WTC11 (cell line): ENCODE measurements around the gene INPP5K. TPM values are rescaled to one million over a fixed set of nuclear protein-coding genes. Genes with fewer than 3 reads are reported as not detected.

Source experiments
- ATAC-seq: fragments of 200-7000 bp; cut with Tn5 transposase; 2 replicates; pipeline ENCODE4 v1.10.0; 2021; ENCODE audit warnings: mild to moderate bottlenecking, moderate library complexity
- CTCF ChIA-PET: fragments of 300-600 bp; sonication (Branson Sonifier 250); formaldehyde crosslinking; loops from one replicate; lab custom pipeline; 2021; ENCODE audit warnings: antibody characterized with exemption; lab: Charles Lee
- POLR2A ChIA-PET: fragments of 350-600 bp; sonication (Branson Sonifier 250); formaldehyde crosslinking; loops from one replicate; lab custom pipeline; 2021; ENCODE audit warnings: antibody characterized with exemption; lab: Charles Lee
- DNase-seq: peaks from one replicate; pipeline ENCODE4 v3.0.0; 2021; ENCODE audit warnings: low spot score
- H3K27ac Mint-ChIP-seq: 2 replicates; pipeline ENCODE4 v1.8.0; 2021; ENCODE audit warnings: mixed read lengths
- H3K27me3 Mint-ChIP-seq: 2 replicates; pipeline ENCODE4 v1.8.0; 2021; ENCODE audit warnings: low read depth, mild to moderate bottlenecking, moderate library complexity, mixed read lengths
- H3K36me3 Mint-ChIP-seq: 2 replicates; pipeline ENCODE4 v1.8.0; 2021; ENCODE audit warnings: mixed read lengths
- H3K4me1 Mint-ChIP-seq: 2 replicates; pipeline ENCODE4 v1.8.0; 2022; ENCODE audit warnings: mixed read lengths
- H3K4me3 Mint-ChIP-seq: 2 replicates; pipeline ENCODE4 v1.8.0; 2021; ENCODE audit warnings: mild to moderate bottlenecking, moderate library complexity, mixed read lengths
- H3K9me3 Mint-ChIP-seq: 2 replicates; pipeline ENCODE4 v1.8.0; 2021; ENCODE audit warnings: mixed read lengths
- EMX1 ChIP-seq: fragments of 250-450 bp; sonication (Bioruptor Pico); IDR thresholded peaks from 2 replicates; pipeline ENCODE4 v1.8.0; 2021; ENCODE audit warnings: mild to moderate bottlenecking
- ESRRA ChIP-seq: sonication (generic); formaldehyde crosslinking; IDR thresholded peaks from 2 replicates; pipeline ENCODE4 v1.8.1; 2022; ENCODE audit warnings: mild to moderate bottlenecking, missing genetic modification reagents, borderline replicate concordance
- GRHL2 ChIP-seq: fragments of 250-450 bp; sonication (Bioruptor Pico); IDR thresholded peaks from 2 replicates; pipeline ENCODE4 v1.8.0; 2022; ENCODE audit warnings: mild to moderate bottlenecking, moderate library complexity; ENCODE audit not compliant: insufficient replicate concordance, severe bottlenecking
- GTF2I ChIP-seq: fragments of 250-450 bp; sonication (Bioruptor Pico); conservative IDR thresholded peaks from 2 replicates; pipeline ENCODE4 v1.4.0; 2021; ENCODE audit warnings: mild to moderate bottlenecking
- RELA ChIP-seq: sonication (generic); formaldehyde crosslinking; IDR thresholded peaks from 2 replicates; pipeline ENCODE4 v1.8.1; 2022; ENCODE audit warnings: missing genetic modification reagents, mild to moderate bottlenecking, borderline replicate concordance
- RORB ChIP-seq: fragments of 250-450 bp; sonication (Bioruptor Pico); IDR thresholded peaks from 2 replicates; pipeline ENCODE4 v1.9.0; 2021; ENCODE audit warnings: mild to moderate bottlenecking
- SP1 ChIP-seq: sonication (generic); formaldehyde crosslinking; conservative IDR thresholded peaks from 2 replicates; pipeline ENCODE4 v1.8.1; 2022; ENCODE audit warnings: missing genetic modification reagents
- ZNF138 ChIP-seq: sonication (generic); formaldehyde crosslinking; conservative IDR thresholded peaks from 2 replicates; pipeline ENCODE4 v1.8.1; 2022; ENCODE audit warnings: mild to moderate bottlenecking, moderate library complexity, missing genetic modification reagents
- ZNF232 ChIP-seq: sonication (generic); formaldehyde crosslinking; IDR thresholded peaks from 2 replicates; pipeline ENCODE4 v1.8.0; 2022; ENCODE audit warnings: mild to moderate bottlenecking, missing genetic modification reagents
- ZNF416 ChIP-seq: fragments of 250-450 bp; sonication (Bioruptor Pico); IDR thresholded peaks from 2 replicates; pipeline ENCODE4 v1.9.0; 2021; ENCODE audit warnings: mild to moderate bottlenecking, inconsistent platforms
- total RNA-seq: library from RNA; stranded (reverse); gene quantifications from 3 replicates; pipeline ENCODE4 v1.2.3, GENCODE V29; 2021
- TF ChIP-seq, protein P1 (sequence below): sonication (generic); formaldehyde crosslinking; IDR thresholded peaks from 2 replicates; pipeline ENCODE4 v1.8.1; 2023; ENCODE audit warnings: mild to moderate bottlenecking, missing genetic modification reagents, moderate library complexity
- TF ChIP-seq, protein P2 (sequence below): fragments of 250-450 bp; sonication (Bioruptor Pico); IDR thresholded peaks from 2 replicates; pipeline ENCODE4 v2.1.2; 2022; ENCODE audit warnings: mild to moderate bottlenecking, moderate library complexity
- TF ChIP-seq, protein P3 (sequence below): fragments of 200-600 bp; IDR thresholded peaks from 2 replicates; pipeline ENCODE4 v1.8.0; 2022; ENCODE audit warnings: antibody characterized with exemption
- TF ChIP-seq, protein P4 (sequence below): fragments of 250-450 bp; sonication (Bioruptor Pico); IDR thresholded peaks from 2 replicates; pipeline ENCODE4 v1.8.0; 2021; ENCODE audit warnings: mild to moderate bottlenecking
- TF ChIP-seq, protein P5 (sequence below): sonication (generic); formaldehyde crosslinking; IDR thresholded peaks from 2 replicates; pipeline ENCODE4 v1.8.1; 2023; ENCODE audit warnings: mild to moderate bottlenecking, missing genetic modification reagents
- TF ChIP-seq, protein P6 (sequence below): sonication (generic); formaldehyde crosslinking; IDR thresholded peaks from 2 replicates; pipeline ENCODE4 v1.8.0; 2022; ENCODE audit warnings: mild to moderate bottlenecking, missing genetic modification reagents
- TF ChIP-seq, protein P7 (sequence below): sonication (generic); formaldehyde crosslinking; IDR thresholded peaks from 2 replicates; pipeline ENCODE4 v1.8.0; 2022; ENCODE audit warnings: mild to moderate bottlenecking, missing genetic modification reagents

INPP5K gene
- total RNA-seq, 1 experiment from 2014 or later, result 26.8 TPM

DNA sequence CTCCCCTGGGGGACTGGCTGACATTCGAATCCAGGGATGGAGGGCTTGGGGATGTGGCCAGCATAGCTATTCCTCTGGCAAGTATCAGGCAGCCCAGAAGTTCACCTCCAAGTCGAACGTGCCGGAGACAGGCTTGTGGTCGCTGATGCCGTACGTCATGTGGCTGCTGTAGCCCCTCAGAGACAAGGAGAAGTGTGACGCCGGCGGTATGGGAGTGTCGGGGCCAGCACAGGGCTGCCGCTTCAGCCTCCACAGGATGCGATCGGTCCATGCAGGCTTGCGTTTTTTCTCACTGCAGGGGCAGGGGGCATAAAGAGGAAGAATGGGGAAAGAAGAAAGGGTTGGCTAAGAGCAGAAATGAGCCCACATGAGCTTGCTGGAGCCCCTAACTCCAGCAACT lies 18.6 kb downstream of the INPP5K start (continued):
- TF ChIP-seq, protein P1, sequence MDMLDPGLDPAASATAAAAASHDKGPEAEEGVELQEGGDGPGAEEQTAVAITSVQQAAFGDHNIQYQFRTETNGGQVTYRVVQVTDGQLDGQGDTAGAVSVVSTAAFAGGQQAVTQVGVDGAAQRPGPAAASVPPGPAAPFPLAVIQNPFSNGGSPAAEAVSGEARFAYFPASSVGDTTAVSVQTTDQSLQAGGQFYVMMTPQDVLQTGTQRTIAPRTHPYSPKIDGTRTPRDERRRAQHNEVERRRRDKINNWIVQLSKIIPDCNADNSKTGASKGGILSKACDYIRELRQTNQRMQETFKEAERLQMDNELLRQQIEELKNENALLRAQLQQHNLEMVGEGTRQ (CRISPR knock-in tag), result no peak
- TF ChIP-seq, protein P2, sequence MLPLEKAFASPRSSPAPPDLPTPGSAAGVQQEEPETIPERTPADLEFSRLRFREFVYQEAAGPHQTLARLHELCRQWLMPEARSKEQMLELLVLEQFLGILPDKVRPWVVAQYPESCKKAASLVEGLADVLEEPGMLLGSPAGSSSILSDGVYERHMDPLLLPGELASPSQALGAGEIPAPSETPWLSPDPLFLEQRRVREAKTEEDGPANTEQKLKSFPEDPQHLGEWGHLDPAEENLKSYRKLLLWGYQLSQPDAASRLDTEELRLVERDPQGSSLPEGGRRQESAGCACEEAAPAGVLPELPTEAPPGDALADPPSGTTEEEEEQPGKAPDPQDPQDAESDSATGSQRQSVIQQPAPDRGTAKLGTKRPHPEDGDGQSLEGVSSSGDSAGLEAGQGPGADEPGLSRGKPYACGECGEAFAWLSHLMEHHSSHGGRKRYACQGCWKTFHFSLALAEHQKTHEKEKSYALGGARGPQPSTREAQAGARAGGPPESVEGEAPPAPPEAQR (CRISPR knock-in tag), result no peak
- TF ChIP-seq, protein P3, sequence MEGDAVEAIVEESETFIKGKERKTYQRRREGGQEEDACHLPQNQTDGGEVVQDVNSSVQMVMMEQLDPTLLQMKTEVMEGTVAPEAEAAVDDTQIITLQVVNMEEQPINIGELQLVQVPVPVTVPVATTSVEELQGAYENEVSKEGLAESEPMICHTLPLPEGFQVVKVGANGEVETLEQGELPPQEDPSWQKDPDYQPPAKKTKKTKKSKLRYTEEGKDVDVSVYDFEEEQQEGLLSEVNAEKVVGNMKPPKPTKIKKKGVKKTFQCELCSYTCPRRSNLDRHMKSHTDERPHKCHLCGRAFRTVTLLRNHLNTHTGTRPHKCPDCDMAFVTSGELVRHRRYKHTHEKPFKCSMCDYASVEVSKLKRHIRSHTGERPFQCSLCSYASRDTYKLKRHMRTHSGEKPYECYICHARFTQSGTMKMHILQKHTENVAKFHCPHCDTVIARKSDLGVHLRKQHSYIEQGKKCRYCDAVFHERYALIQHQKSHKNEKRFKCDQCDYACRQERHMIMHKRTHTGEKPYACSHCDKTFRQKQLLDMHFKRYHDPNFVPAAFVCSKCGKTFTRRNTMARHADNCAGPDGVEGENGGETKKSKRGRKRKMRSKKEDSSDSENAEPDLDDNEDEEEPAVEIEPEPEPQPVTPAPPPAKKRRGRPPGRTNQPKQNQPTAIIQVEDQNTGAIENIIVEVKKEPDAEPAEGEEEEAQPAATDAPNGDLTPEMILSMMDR, result no peak
- TF ChIP-seq, all 79 proteins: peak for 0

DNA sequence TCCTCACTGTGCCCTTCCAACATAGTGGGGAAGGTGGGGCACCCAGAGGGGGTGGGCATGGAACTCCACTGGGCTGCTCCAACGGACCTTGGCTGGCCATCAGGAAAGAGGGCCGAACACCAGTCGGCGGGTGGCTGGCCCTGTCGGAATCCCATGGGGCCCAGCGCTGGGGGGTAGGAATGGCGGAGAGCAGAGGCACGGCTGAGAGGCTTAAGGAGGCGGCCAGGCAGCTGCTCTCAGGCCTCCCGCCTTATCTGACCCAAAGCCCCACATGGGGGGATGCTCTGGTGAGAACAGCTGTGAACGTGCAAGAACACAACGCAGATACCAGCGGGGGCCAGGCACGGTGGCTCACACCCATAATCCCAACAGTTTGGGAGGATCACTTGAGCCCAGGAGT lies 19.5 kb downstream of the INPP5K start:
- Mint-ChIP-seq H3K4me1 (0 out of 2 replicates have a peak, but pooled peaks cover 8% of the 10 kb centered on the region), H3K4me3 (no peak overlapping the region), H3K27ac (no peak overlapping the region), H3K27me3 (peaks cover 3% of the 10 kb centered on the region; the same call in 1 of the 2 replicates), H3K36me3 (no peaks in the 10 kb centered on the region), H3K9me3 (no peaks in the 10 kb centered on the region)
- POLR2A ChIA-PET, result no interaction called here
- CTCF ChIA-PET, result interaction anchor here (0.6 to 1.9 kb wide), 2 partner anchors 73 to 132 kb away, joined by 3 to 4 read pairs; no protein-coding TSS in a partner anchor
- TF ChIP-seq RORB (CRISPR knock-in tag) (no peak), ZNF232 (CRISPR knock-in tag) (no peak), SP1 (CRISPR knock-in tag) (no peak), RELA (CRISPR knock-in tag) (no peak), ZNF138 (CRISPR knock-in tag) (no peak), ESRRA (CRISPR knock-in tag) (no peak), GTF2I (no peak), GRHL2 (CRISPR knock-in tag) (no peak), EMX1 (CRISPR knock-in tag) (no peak), ZNF416 (CRISPR knock-in tag) (no peak)
- TF ChIP-seq, protein P4, sequence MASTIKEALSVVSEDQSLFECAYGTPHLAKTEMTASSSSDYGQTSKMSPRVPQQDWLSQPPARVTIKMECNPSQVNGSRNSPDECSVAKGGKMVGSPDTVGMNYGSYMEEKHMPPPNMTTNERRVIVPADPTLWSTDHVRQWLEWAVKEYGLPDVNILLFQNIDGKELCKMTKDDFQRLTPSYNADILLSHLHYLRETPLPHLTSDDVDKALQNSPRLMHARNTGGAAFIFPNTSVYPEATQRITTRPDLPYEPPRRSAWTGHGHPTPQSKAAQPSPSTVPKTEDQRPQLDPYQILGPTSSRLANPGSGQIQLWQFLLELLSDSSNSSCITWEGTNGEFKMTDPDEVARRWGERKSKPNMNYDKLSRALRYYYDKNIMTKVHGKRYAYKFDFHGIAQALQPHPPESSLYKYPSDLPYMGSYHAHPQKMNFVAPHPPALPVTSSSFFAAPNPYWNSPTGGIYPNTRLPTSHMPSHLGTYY (CRISPR knock-in tag), result no peak
- TF ChIP-seq, protein P5, sequence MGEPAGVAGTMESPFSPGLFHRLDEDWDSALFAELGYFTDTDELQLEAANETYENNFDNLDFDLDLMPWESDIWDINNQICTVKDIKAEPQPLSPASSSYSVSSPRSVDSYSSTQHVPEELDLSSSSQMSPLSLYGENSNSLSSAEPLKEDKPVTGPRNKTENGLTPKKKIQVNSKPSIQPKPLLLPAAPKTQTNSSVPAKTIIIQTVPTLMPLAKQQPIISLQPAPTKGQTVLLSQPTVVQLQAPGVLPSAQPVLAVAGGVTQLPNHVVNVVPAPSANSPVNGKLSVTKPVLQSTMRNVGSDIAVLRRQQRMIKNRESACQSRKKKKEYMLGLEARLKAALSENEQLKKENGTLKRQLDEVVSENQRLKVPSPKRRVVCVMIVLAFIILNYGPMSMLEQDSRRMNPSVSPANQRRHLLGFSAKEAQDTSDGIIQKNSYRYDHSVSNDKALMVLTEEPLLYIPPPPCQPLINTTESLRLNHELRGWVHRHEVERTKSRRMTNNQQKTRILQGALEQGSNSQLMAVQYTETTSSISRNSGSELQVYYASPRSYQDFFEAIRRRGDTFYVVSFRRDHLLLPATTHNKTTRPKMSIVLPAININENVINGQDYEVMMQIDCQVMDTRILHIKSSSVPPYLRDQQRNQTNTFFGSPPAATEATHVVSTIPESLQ (CRISPR knock-in tag), result no peak
- TF ChIP-seq, protein P6, sequence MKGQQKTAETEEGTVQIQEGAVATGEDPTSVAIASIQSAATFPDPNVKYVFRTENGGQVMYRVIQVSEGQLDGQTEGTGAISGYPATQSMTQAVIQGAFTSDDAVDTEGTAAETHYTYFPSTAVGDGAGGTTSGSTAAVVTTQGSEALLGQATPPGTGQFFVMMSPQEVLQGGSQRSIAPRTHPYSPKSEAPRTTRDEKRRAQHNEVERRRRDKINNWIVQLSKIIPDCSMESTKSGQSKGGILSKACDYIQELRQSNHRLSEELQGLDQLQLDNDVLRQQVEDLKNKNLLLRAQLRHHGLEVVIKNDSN (CRISPR knock-in tag), result no peak
- TF ChIP-seq, protein P7, sequence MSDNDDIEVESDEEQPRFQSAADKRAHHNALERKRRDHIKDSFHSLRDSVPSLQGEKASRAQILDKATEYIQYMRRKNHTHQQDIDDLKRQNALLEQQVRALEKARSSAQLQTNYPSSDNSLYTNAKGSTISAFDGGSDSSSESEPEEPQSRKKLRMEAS (CRISPR knock-in tag), result no peak
- ATAC-seq, result no peak
- DNase-seq, result no peak
